ENCODE measurements around the gene USP1.

Gene USP1

DNA sequence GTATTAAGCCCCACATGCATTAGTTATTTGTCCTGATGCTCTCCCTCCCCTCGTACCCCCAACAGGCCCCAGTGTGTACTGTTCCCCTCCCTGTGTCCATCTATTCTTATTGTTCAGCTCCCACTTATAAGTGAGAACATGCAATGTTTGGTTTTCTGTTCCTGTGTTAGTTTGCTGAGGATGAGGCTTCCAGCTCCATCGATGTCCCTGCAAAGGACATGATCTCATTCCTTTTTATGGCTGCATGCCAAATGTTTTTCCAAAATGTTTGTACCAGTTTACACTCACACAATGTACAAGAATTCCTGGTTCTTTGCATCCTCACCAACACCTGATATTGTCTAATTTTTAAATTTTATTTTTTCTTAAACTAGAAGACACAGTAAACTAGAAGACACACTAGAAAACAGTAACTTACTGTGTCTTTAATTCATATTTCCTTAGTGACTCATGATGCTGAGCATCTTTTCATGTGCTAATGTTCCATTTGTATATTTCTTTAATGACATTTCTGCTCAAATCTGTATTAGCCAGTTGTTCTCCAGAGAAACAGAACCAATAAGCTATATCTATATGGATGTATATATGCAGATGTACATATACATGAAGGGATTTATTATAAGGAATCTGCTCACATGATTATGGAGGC is 19.4 kb upstream of the USP1 start:
- Mint-ChIP-seq H3K27me3 (peaks cover 2% of the 10 kb centered on the region), H3K36me3 (no peaks in the 10 kb centered on the region), H3K4me3 (no peak overlapping the region), H3K9me3 (no peaks in the 10 kb centered on the region), H3K27ac (no peak overlapping the region), H3K4me1 (no peaks in the 10 kb centered on the region)

DNA sequence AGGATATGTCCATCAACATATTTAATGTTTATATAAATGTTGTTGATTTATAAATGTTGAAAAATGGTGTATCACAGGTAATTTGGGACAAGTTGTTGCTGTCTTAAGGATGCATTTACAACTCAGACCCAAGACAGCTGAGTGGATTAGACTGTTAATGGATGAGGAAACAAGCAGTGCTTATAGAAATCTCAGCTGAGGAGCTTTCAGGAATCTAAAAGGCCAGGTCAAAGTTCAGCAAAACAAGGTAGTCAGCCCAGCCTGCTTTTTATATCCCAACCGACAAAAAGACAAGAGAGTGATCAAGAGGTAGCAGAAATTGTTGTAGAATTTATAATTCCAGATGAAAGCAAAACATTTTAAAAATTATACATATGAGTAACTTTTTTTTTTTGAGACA is 16.6 kb upstream of the USP1 start:
- peaks cover 2% of the 10 kb centered on the region for H3K27me3 Mint-ChIP-seq
- no peaks in the 10 kb centered on the region for H3K4me1 Mint-ChIP-seq
- no peak overlapping the region for H3K4me3 Mint-ChIP-seq
- no peaks in the 10 kb centered on the region for H3K9me3 Mint-ChIP-seq
- H3K27ac Mint-ChIP-seq, result no peak overlapping the region
- H3K36me3 Mint-ChIP-seq, result no peaks in the 10 kb centered on the region

- no peak overlapping the region for H3K27ac Mint-ChIP-seq
- H3K9me3 Mint-ChIP-seq, result no peaks in the 10 kb centered on the region
- H3K36me3 Mint-ChIP-seq, result no peaks in the 10 kb centered on the region
- H3K4me3 Mint-ChIP-seq, result no peak overlapping the region
- H3K27me3 Mint-ChIP-seq, result no peaks in the 10 kb centered on the region
- H3K4me1 Mint-ChIP-seq, result no peaks in the 10 kb centered on the region
These were observed 13.1 kb upstream of the USP1 start for GRCh38 chr1:62423580-62424242.

DNA sequence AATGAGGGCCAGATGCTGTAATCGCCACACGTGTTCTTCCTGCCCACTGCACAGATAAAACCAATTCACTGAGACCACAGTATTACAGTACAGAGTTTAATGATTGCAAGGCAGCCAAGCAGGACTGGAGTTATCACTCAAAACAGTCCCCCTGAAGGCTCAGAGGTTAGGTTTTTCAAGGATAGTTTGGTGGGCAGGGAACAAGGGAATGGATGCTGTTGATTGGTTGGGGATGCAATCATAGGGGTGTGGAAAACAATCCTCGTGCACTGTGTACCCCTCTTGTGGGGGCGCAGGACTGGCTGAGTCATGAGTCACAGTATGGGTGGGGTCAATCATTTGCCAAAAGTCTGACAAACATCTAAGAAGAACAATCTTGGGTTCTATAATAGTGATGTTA is 12.4 kb upstream of the USP1 start:
- Mint-ChIP-seq H3K4me1 (no peaks in the 10 kb centered on the region), H3K4me3 (no peak overlapping the region)

DNA sequence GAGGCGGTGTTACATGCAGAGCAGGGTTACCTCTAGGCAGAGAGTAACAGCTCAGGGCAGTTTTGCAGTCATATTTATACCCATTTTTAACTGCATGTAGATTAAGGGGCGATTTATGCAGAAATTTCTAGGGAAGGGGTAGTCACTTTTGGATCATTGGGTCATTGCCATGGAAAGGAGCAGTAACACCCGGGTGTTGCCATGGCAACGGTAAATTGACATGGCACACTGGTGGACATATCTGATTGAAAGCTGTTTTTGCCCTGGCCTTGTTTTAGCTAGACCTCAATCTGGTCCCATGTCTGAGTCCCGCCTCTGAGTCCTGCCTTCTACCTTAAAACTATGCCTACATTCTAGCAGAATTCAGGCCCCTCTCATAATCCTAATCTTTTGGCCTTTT is 11.8 kb upstream of the USP1 start:
- Mint-ChIP-seq H3K4me3 (no peak overlapping the region), H3K27me3 (no peaks in the 10 kb centered on the region), H3K4me1 (no peaks in the 10 kb centered on the region), H3K27ac (no peak overlapping the region), H3K9me3 (no peaks in the 10 kb centered on the region), H3K36me3 (no peaks in the 10 kb centered on the region)

More for the DNA sequence above, 12.4 kb upstream of the USP1 start:
- Mint-ChIP-seq H3K27me3 (no peaks in the 10 kb centered on the region), H3K27ac (no peak overlapping the region), H3K36me3 (no peaks in the 10 kb centered on the region), H3K9me3 (no peaks in the 10 kb centered on the region)

DNA sequence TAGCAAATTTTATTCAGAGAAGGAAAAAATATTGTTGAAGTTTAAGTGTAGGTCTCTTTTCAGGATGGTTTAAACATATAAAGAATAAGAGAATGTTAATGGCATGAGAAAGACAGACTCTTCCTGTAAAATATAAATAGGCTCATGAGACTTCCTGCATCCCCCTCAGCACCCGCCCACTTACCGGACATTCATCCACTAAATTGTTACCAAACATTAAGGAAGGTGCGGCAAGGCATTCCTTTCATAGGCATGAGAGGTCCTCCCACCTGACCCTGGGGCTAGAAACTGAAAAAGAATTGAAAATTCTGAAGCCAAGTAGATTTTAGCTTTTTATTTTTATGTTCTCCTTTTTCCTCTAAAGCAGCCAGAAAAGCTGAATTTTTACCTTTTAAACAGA is 10.6 kb upstream of the USP1 start:
- Mint-ChIP-seq H3K27me3 (no peaks in the 10 kb centered on the region), H3K27ac (no peak overlapping the region), H3K36me3 (no peaks in the 10 kb centered on the region), H3K4me3 (no peak overlapping the region), H3K9me3 (no peaks in the 10 kb centered on the region), H3K4me1 (no peaks in the 10 kb centered on the region)

- Mint-ChIP-seq H3K27ac (peak overlapping the region; percentile 37), H3K4me3 (no peak overlapping the region), H3K4me1 (no peaks in the 10 kb centered on the region), H3K36me3 (no peaks in the 10 kb centered on the region), H3K27me3 (no peaks in the 10 kb centered on the region), H3K9me3 (no peaks in the 10 kb centered on the region)
These were observed 10.1 kb upstream of the USP1 start for GRCh38 chr1:62426794-62427193.

DNA sequence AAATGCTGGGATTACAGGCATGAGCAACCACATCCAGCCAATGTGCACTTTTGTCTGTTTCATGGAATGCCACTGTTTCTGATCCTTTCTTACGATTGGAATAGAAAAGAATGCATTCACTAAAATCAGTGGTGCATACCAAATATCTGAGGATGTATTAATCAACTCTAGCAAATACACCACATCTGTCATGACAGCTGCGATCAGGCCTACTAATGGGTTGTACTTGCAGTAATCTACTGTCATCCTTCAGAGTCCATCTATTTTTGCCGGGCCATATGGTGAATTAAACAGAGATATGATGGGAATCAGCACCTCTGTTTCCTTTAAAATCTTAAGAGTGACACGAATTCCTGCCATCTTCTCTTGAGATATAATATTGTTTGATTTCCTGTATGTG is 8.5 kb upstream of the USP1 start:
- Mint-ChIP-seq H3K27ac (no peak overlapping the region), H3K27me3 (no peaks in the 10 kb centered on the region), H3K4me3 (no peak overlapping the region), H3K9me3 (no peaks in the 10 kb centered on the region), H3K4me1 (no peaks in the 10 kb centered on the region), H3K36me3 (no peaks in the 10 kb centered on the region)

DNA sequence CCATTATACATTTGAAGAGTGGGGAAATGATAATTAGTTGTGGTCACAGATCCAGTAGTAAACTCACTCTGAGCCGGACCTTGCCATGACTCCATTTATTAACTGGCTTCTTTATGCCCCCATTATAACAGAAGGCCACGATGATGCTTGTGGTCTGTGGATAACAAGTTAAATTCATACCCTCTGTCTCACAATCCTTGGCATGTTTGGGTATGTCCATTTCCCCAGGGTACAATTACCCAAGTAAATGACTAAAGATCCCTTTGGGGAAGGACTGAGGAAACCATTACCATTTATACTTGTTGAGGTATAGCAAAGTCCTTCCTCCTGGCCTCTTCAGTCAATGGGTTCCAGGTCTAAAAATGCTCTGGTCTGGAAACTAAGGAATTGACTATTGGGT is 7.3 kb upstream of the USP1 start:
- no peaks in the 10 kb centered on the region for H3K27me3 Mint-ChIP-seq
- no peaks in the 10 kb centered on the region for H3K36me3 Mint-ChIP-seq
- no peak overlapping the region for H3K4me3 Mint-ChIP-seq
- H3K4me1 Mint-ChIP-seq, result no peaks in the 10 kb centered on the region
- no peak overlapping the region for H3K27ac Mint-ChIP-seq
- H3K9me3 Mint-ChIP-seq, result no peaks in the 10 kb centered on the region

DNA sequence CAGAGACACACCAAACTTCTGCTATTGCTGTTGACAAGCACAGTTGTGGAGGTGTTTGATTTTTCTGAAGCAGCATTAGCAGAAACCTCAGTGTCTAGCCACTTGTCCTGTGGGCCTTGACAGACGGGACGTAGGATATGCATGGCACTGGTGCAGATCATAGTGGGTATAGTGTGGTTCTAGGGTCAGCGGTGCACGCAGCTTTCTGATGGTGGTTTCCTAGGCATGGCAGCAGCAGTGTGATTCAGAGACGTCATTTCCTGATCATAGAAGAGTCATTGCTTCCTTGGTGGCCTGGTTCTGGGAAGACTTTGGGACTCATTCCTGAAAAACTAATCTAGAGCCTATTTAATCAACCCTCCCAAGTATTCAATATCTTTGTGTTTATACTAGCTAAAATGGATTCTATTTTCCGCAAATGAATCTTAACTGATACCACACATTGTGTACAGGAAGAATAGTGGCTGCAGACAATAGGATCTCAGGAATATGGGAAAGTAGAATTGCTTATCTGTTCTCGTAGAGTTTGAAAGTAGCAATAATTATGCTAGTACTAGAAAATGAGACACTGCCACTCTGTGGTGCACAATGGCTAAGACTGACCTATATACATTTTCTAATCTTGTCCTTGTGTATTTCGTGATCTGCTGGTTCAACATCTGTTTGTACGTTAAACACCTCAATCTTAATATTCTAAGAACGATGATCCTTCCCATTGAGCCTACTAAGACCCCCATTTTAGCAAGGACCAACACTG is 2.8 kb upstream of the USP1 start:
- H3K9me3 Mint-ChIP-seq, result peaks cover 5% of the 10 kb centered on the region
- H3K27me3 Mint-ChIP-seq, result no peaks in the 10 kb centered on the region
- peaks cover 2% of the 10 kb centered on the region for H3K36me3 Mint-ChIP-seq
- H3K27ac Mint-ChIP-seq, result no peak overlapping the region
- H3K4me3 Mint-ChIP-seq, result no peak overlapping the region
- peaks cover 22% of the 10 kb centered on the region for H3K4me1 Mint-ChIP-seq

- H3K4me1 Mint-ChIP-seq, result peaks cover 24% of the 10 kb centered on the region
- peaks cover 2% of the 10 kb centered on the region for H3K36me3 Mint-ChIP-seq
- no peaks in the 10 kb centered on the region for H3K27me3 Mint-ChIP-seq
- H3K4me3 Mint-ChIP-seq, result peak overlapping the region; percentile 30
- H3K9me3 Mint-ChIP-seq, result peaks cover 5% of the 10 kb centered on the region
- no peak overlapping the region for H3K27ac Mint-ChIP-seq
These were observed 2.2 kb upstream of the USP1 start for GRCh38 chr1:62434618-62435001.

GRCh38 chr1:62435231-62436038 is 1.4 kb upstream of the USP1 start:
- peaks cover 2% of the 10 kb centered on the region for H3K36me3 Mint-ChIP-seq
- no peaks in the 10 kb centered on the region for H3K27me3 Mint-ChIP-seq
- peak overlapping the region; percentile 99 for H3K27ac Mint-ChIP-seq
- peak overlapping the region; percentile 94 for H3K4me3 Mint-ChIP-seq
- peaks cover 5% of the 10 kb centered on the region for H3K9me3 Mint-ChIP-seq
- peaks cover 32% of the 10 kb centered on the region for H3K4me1 Mint-ChIP-seq

GRCh38 chr1:62436039-62436465 is 797 bp upstream of the USP1 start:
- peaks cover 38% of the 10 kb centered on the region for H3K4me1 Mint-ChIP-seq
- peaks cover 5% of the 10 kb centered on the region for H3K9me3 Mint-ChIP-seq
- no peaks in the 10 kb centered on the region for H3K27me3 Mint-ChIP-seq
- H3K27ac Mint-ChIP-seq, result peak overlapping the region; percentile 99
- H3K36me3 Mint-ChIP-seq, result peaks cover 2% of the 10 kb centered on the region
- H3K4me3 Mint-ChIP-seq, result peak overlapping the region; percentile 94

GRCh38 chr1:62437273-62437940 is 558 bp downstream of the USP1 start:
- H3K9me3 Mint-ChIP-seq, result peaks cover 5% of the 10 kb centered on the region
- H3K36me3 Mint-ChIP-seq, result peaks cover 3% of the 10 kb centered on the region
- H3K27me3 Mint-ChIP-seq, result no peaks in the 10 kb centered on the region
- H3K27ac Mint-ChIP-seq, result peak overlapping the region; percentile 99
- peaks cover 48% of the 10 kb centered on the region for H3K4me1 Mint-ChIP-seq
- peak overlapping the region; percentile 94 for H3K4me3 Mint-ChIP-seq

- Mint-ChIP-seq H3K36me3 (peaks cover 3% of the 10 kb centered on the region), H3K9me3 (peaks cover 5% of the 10 kb centered on the region), H3K4me3 (peak overlapping the region; percentile 94), H3K4me1 (peaks cover 48% of the 10 kb centered on the region), H3K27ac (peak overlapping the region; percentile 88), H3K27me3 (no peaks in the 10 kb centered on the region)
These were observed 1.3 kb downstream of the USP1 start for GRCh38 chr1:62438163-62438562.
